Measurements from ENCODE around the gene TRIM66. TPM values are rescaled to one million over a fixed set of nuclear protein-coding genes. Genes with fewer than 3 reads are reported as not detected.
A peak's percentile ranks its signal among the peaks of the same experiment; 100 is the strongest.
"Not testable (repeated sequence)": the region's sequence is repeated elsewhere in the genome, so short reads cannot be mapped to it uniquely, and the experiment has no call there.

The TRIM66 gene
- total RNA-seq, 1 donor from 2014 or later: 10.5 TPM

DNA sequence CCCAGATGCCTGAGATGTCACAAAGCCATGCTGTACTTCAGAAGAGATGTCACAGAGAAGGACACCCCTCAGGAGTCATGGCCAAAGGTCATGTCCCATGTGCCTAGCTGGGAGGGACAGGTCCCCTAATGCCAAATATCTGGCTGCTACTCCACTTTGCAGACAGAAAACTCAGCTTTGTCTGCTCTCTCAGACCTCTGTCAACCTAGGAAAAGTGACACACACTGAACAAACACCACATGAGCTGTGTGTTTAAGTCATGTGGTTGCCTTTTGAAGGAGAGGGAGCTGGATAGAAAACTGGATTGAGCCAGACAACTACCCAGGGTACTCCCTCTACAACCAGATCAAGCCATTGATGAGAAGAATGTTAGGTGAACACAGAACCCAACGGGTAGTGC is 3.5 kb downstream of the TRIM66 start:
- no peak for DNase-seq (ENCODE audit: low read depth)
- no peak overlapping the region for H3K4me3 ChIP-seq (ENCODE audit: low read depth, low read length)
- TF ChIP-seq, protein P1, sequence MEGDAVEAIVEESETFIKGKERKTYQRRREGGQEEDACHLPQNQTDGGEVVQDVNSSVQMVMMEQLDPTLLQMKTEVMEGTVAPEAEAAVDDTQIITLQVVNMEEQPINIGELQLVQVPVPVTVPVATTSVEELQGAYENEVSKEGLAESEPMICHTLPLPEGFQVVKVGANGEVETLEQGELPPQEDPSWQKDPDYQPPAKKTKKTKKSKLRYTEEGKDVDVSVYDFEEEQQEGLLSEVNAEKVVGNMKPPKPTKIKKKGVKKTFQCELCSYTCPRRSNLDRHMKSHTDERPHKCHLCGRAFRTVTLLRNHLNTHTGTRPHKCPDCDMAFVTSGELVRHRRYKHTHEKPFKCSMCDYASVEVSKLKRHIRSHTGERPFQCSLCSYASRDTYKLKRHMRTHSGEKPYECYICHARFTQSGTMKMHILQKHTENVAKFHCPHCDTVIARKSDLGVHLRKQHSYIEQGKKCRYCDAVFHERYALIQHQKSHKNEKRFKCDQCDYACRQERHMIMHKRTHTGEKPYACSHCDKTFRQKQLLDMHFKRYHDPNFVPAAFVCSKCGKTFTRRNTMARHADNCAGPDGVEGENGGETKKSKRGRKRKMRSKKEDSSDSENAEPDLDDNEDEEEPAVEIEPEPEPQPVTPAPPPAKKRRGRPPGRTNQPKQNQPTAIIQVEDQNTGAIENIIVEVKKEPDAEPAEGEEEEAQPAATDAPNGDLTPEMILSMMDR (conservative IDR thresholded peaks at IDR 0.05; ENCODE audit: low read depth, low read length): no peak

DNA sequence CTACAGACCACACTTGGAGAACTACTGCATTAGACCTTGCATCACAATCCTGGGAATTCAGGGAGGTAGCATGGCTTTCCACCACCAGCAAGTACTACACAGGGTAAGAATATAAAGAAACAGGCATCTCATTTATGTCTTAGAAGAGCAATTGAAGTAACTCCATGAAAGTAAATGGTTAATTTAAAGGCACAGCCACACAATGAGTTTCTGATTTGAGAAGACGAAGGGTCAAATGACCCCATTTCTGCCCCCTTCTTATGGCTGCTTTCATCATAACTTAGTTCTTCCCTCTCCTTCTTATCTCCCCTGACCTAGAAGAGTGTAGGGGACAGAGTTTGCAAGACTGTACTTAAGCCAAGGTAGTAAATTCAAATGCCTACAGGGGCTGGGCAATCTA is 6.0 kb downstream of the TRIM66 start:
- H3K4me3 ChIP-seq (ENCODE audit: low read depth, low read length): no peak overlapping the region
- DNase-seq (ENCODE audit: low read depth): no peak
- TF ChIP-seq, protein P1 (conservative IDR thresholded peaks at IDR 0.05; ENCODE audit: low read depth, low read length): no peak

DNA sequence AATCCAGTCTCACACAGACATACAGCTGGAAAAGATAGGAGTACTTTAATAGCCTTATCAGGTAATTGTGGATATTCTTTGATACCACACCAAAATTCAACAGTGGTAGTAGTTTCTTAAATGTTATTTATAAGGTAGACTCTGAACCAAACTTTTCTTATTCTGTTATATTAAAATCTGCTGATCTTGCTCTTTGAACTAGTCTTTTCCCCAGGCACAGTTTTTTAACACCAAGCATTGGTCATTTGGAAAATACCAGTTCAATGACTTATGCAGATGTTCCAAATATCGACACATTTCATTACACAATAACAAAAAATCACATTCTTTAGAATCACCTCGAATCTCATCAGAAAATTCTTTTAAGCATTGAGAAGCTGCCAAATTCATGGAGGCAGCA is 7.6 kb downstream of the TRIM66 start:
- TF ChIP-seq, protein P1 (conservative IDR thresholded peaks at IDR 0.05; ENCODE audit: low read depth, low read length): no peak
- no peak for DNase-seq (ENCODE audit: low read depth)
- H3K4me3 ChIP-seq (ENCODE audit: low read depth, low read length): no peak overlapping the region

DNA sequence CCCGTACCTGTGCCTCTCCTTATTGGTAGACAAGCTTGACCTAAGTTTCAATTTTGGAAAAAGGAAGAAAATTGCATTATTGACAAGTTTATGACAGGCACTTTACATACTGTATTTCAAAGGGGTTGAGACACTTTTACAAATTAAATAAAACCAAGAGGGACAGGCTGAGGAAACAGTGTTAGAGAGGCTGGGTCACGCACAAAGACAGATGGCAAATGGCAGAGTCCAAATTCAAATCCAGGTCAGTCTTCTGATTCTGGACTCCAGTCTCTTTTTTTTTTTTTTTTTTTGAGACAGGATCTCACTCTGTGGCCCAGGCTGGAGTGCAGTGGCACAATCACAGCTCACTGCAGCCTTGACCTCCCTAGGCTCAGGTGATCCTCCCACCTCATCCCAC is 10.1 kb downstream of the TRIM66 start:
- no peak overlapping the region for H3K4me3 ChIP-seq (ENCODE audit: low read depth, low read length)
- TF ChIP-seq, protein P1 (conservative IDR thresholded peaks at IDR 0.05; ENCODE audit: low read depth, low read length): no peak
- no peak for DNase-seq (ENCODE audit: low read depth)

DNA sequence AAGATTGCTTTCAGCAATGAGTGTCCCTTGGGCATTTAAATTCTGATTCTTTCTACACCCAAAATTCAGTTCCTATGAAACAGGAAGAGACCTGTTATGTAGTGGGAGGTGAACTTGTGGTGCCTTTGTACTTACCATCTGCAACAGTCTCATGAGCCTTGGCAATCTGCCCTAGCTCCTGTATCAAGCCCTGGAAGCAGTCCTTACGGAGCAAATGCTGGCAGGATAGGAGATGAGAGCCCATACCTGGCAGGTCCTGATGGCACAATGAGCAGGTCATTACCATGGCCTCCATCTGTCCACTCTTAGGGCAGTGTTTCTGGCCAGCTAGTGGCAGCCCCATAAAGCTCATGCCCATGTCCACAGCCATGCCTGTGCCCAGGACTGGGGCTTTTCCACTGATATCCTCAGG is 10.8 kb downstream of the TRIM66 start:
- TF ChIP-seq, protein P1 (conservative IDR thresholded peaks at IDR 0.05; ENCODE audit: low read depth, low read length): no peak
- no peak for DNase-seq (ENCODE audit: low read depth)
- H3K4me3 ChIP-seq (ENCODE audit: low read depth, low read length): no peak overlapping the region

DNA sequence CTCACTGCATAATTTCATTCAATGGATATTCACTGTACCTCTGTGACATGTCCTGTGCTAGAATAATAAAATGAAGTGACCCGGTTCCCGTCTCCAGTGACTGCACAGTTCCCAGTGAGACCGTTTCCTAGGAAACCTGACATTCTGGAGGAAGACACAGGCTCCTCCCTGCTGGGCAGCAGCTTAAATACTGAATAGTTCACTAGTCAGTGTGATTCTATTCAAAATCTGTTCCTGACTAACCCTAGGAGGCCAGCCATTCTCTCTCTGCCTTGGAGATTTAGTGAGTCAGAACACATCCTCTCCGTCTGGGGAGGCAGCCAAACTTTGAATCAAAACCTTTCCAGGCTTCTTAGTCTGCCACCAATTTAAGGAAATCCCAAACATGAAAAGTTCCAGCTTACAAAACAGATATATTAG is 11.3 kb downstream of the TRIM66 start:
- DNase-seq (ENCODE audit: low read depth): peak; percentile 53
- H3K4me3 ChIP-seq (ENCODE audit: low read depth, low read length): no peak overlapping the region
- TF ChIP-seq, protein P1 (conservative IDR thresholded peaks at IDR 0.05; ENCODE audit: low read depth, low read length): no peak

DNA sequence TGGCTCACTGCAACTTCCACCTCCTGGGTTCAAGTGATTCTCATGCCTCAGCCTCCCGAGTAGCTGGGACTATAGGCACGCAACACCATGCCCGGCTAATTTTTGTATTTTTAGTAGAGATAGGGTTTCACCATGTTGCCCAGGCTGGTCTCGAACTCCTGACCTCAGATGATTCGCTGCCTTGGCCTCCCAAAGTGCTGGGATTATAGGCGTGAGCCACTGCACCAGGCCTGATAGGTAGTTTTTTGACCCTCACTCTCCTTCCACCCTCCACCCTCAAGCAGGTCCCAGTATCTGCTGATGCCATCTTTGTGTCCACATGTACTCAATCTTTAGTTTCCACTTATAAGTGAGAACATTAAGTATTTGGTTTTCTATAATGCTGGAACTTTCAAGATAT is 12.4 kb downstream of the TRIM66 start:
- not testable (repeated sequence) for H3K4me3 ChIP-seq (ENCODE audit: low read depth, low read length); DNase-seq (ENCODE audit: low read depth)

DNA sequence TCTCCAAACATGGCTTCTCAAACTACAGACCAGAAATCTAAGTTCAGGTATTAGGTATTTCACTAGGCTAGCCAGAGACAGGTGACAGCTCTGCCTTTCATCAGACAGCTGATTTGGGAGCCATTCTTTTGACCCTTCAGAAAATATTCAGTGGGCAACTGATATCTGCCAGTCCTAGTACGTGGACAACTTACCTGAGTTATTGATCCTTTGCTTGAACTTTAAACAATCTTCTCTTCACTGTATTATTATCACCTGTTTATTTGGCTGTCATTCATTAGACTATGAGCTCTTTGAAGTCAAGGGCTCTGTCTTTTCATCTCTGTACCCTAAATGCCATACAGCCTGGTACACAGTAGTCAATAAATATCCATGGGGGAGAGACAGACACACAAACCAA is 17.2 kb downstream of the TRIM66 start:
- TF ChIP-seq, protein P1 (conservative IDR thresholded peaks at IDR 0.05; ENCODE audit: low read depth, low read length): no peak
- H3K4me3 ChIP-seq (ENCODE audit: low read depth, low read length): no peak overlapping the region
- DNase-seq (ENCODE audit: low read depth): no peak
